Tibial artery (tissue), 4 donors: ENCODE results near the gene S100PBP.

Source experiments
- DNase-seq, 2 donors: peaks; one replicate each; pipeline ENCODE4 v3.0.0-alpha.2; 2019
- H3K27ac ChIP-seq, 2 donors: fragments of 200-600 bp; sonication (generic) in 1 of 2; 1 replicate in 1 of 2; 2 replicates in 1 of 2; pipeline ENCODE4 v1.5.1; 2018 to 2019; ENCODE audit warnings: mild to moderate bottlenecking in 1 of 2
- H3K27me3 ChIP-seq, 2 donors: fragments of 200-600 bp; sonication (generic) in 1 of 2; one replicate each; pipeline versions ENCODE4 v1.5.1 to v1.6.0; 2016 to 2019
- H3K36me3 ChIP-seq, 3 donors: fragments of 200-600 bp; sonication (generic) in 2 of 3; one replicate each; pipeline ENCODE4 v1.5.1; 2016 to 2019; ENCODE audit warnings: mild to moderate bottlenecking in 2 of 3
- H3K4me1 ChIP-seq, 4 donors: fragments of 200-600 bp; sonication (generic) in 2 of 4; 1 replicate in 3 of 4; 2 replicates in 1 of 4; pipeline ENCODE4 v1.5.1; 2016 to 2019
- H3K4me3 ChIP-seq, 2 donors: fragments of 200-600 bp; sonication (generic) in 1 of 2; 1 replicate in 1 of 2; 2 replicates in 1 of 2; pipeline ENCODE4 v1.5.1; 2018 to 2019; ENCODE audit warnings: mild to moderate bottlenecking in 2 of 2
- H3K9me3 ChIP-seq, 3 donors: fragments of 200-600 bp; sonication (generic) in 1 of 3; one replicate each; pipeline ENCODE4 v1.5.1; 2016 to 2019
- CTCF ChIP-seq, 2 experiments: fragments of 200-600 bp in 1 of 2; fragments of 450-650 bp in 1 of 2; IDR thresholded peaks; one replicate each; pipeline ENCODE4 v1.5.1; 2017 to 2019; ENCODE audit warnings: antibody characterized with exemption in 2 of 2, mild to moderate bottlenecking in 1 of 2, moderate library complexity in 1 of 2
- intact Hi-C: fragments of 100-400 bp; cut with DNase I; formaldehyde crosslinking; loops from one replicate; pipeline ENCODE4 v1.15.0; 2023; ENCODE audit warnings: low total_unique reads

Gene S100PBP

GRCh38 chr1:32859915-32860314, 42.5 kb downstream of the S100PBP start:
- H3K4me3 ChIP-seq, result no peak overlapping the region
- DNase-seq, result no peak
- H3K27ac ChIP-seq, result no peak overlapping the region
- peaks cover 0 to 45% (median 31%) of the 10 kb centered on the region in 4 donors for H3K4me1 ChIP-seq
- intact Hi-C loops, result no loop called here
- no peak for TF ChIP-seq CTCF (IDR thresholded peaks at IDR 0.05)
- no peaks in the 10 kb centered on the region for H3K9me3 ChIP-seq
- peaks cover 23 to 40% (median 28%) of the 10 kb centered on the region in 3 donors for H3K36me3 ChIP-seq
- no peaks in the 10 kb centered on the region for H3K27me3 ChIP-seq

GRCh38 chr1:32860566-32860965, 43.1 kb downstream of the S100PBP start:
- H3K27me3 ChIP-seq, result no peaks in the 10 kb centered on the region
- peaks cover 23 to 34% (median 28%) of the 10 kb centered on the region in 3 donors for H3K36me3 ChIP-seq
- TF ChIP-seq CTCF (IDR thresholded peaks at IDR 0.05), result no peak
- no peak for DNase-seq
- intact Hi-C loops, result no loop called here
- H3K4me1 ChIP-seq, result peaks cover 0 to 51% (median 38%) of the 10 kb centered on the region in 4 donors
- no peak overlapping the region for H3K4me3 ChIP-seq
- H3K27ac ChIP-seq, result no peak overlapping the region
- H3K9me3 ChIP-seq, result no peaks in the 10 kb centered on the region

GRCh38 chr1:32861904-32862695, 44.6 kb downstream of the S100PBP start:
- intact Hi-C loops, result no loop called here
- Histone ChIP-seq H3K27me3 (no peaks in the 10 kb centered on the region), H3K4me1 (peaks cover 0 to 63% (median 39%) of the 10 kb centered on the region in 4 donors), H3K36me3 (peaks cover 8 to 18% (median 15%) of the 10 kb centered on the region in 3 donors), H3K9me3 (no peaks in the 10 kb centered on the region), H3K27ac (peak overlapping the region in 1 of 2 donors; percentile 30), H3K4me3 (no peak overlapping the region)
- no peak for DNase-seq
- no peak for TF ChIP-seq CTCF (IDR thresholded peaks at IDR 0.05)

GRCh38 chr1:32863218-32863880, 45.9 kb downstream of the S100PBP start:
- intact Hi-C loops, result no loop called here
- no peak for DNase-seq
- H3K36me3 ChIP-seq, result peaks cover 0 to 12% (median 2%) of the 10 kb centered on the region in 3 donors

GRCh38 chr1:32863881-32864245, 46.4 kb downstream of the S100PBP start:
- Histone ChIP-seq H3K27ac (peak overlapping the region; percentile 19 to 63), H3K36me3 (peaks cover 0 to 10% (median 0%) of the 10 kb centered on the region in 3 donors), H3K27me3 (no peaks in the 10 kb centered on the region), H3K4me1 (peaks cover 0 to 63% (median 39%) of the 10 kb centered on the region in 4 donors), H3K4me3 (no peak overlapping the region), H3K9me3 (no peaks in the 10 kb centered on the region)
- TF ChIP-seq CTCF (IDR thresholded peaks at IDR 0.05), result no peak
- intact Hi-C loops, result no loop called here
- no peak for DNase-seq

More at GRCh38 chr1:32863218-32863880, 45.9 kb downstream of the S100PBP start:
- TF ChIP-seq CTCF (IDR thresholded peaks at IDR 0.05), result no peak
- Histone ChIP-seq H3K27me3 (no peaks in the 10 kb centered on the region), H3K4me3 (no peak overlapping the region), H3K9me3 (no peaks in the 10 kb centered on the region), H3K27ac (peak overlapping the region; percentile 19 to 63), H3K4me1 (peaks cover 0 to 63% (median 39%) of the 10 kb centered on the region in 4 donors)
